Kidney epithelial cell (primary cell): ENCODE data around the gene JADE1. TPM values are rescaled to one million over a fixed set of nuclear protein-coding genes. Genes with fewer than 3 reads are reported as not detected.

Experiments
- DNase-seq: peaks from one replicate; pipeline ENCODE4 v3.0.0-alpha.2; 2010; ENCODE audit warnings: low read depth
- H3K27me3 ChIP-seq: 2 replicates; pipeline ENCODE4 v1.6.0; 2011; ENCODE audit warnings: low read length; ENCODE audit not compliant: control insufficient read depth, insufficient read depth
- H3K36me3 ChIP-seq: 2 replicates; pipeline ENCODE4 v1.5.1; 2011; ENCODE audit warnings: low read length; ENCODE audit not compliant: control insufficient read depth, insufficient read depth
- H3K4me3 ChIP-seq: 2 replicates; pipeline ENCODE4 v1.5.1; 2011; ENCODE audit warnings: low read depth, mild to moderate bottlenecking, control low read depth, low read length
- total RNA-seq: library from RNA; depleted of rRNA; stranded (reverse); fragments of >200 nt; gene quantifications from 2 replicates; pipeline ENCODE4 v1.2.3, GENCODE V29; 2015
- TF ChIP-seq, protein P1 (sequence below): IDR thresholded peaks from 2 replicates; pipeline ENCODE4 v1.5.1; 2011; ENCODE audit warnings: mild to moderate bottlenecking, moderate library complexity, low read length, control low read depth, inconsistent platforms; ENCODE audit not compliant: insufficient read depth, poor library complexity, severe bottlenecking

The JADE1 gene
- total RNA-seq, 1 donor from 2014 or later: 16.1 TPM

DNA sequence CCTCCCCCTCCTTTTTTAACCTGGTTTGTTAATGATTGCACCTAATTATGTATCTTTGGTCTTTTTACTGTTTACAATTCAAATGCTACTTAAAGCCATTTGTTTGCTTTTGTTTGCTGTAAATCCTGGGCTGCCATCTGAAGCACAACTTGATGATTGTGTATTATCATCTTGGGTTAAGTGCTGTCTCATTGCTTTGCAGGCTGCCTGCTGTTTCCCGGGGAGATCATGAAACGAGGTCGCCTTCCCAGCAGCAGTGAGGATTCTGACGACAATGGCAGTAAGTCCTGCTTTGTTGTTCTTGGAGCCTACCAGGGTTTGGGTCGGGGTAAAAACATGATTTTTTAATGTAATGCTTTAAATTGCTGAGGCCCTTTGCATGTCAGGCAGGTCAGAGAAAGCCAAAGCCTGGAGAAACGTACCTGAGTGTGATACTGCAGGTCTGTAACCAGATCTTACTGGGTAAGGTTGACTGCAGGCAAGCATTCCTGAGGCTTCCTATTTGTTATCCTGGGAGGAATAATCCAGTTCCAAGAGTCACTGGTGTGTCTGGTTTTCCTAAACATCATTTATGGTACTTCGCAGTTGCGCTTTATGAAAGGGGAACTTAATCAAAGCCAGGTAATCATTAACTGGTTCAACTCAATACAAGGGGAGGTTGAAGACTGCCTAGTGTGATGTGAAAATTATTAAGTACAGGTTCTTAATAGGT is 22.2 kb downstream of the JADE1 start:
- TF ChIP-seq, protein P1, sequence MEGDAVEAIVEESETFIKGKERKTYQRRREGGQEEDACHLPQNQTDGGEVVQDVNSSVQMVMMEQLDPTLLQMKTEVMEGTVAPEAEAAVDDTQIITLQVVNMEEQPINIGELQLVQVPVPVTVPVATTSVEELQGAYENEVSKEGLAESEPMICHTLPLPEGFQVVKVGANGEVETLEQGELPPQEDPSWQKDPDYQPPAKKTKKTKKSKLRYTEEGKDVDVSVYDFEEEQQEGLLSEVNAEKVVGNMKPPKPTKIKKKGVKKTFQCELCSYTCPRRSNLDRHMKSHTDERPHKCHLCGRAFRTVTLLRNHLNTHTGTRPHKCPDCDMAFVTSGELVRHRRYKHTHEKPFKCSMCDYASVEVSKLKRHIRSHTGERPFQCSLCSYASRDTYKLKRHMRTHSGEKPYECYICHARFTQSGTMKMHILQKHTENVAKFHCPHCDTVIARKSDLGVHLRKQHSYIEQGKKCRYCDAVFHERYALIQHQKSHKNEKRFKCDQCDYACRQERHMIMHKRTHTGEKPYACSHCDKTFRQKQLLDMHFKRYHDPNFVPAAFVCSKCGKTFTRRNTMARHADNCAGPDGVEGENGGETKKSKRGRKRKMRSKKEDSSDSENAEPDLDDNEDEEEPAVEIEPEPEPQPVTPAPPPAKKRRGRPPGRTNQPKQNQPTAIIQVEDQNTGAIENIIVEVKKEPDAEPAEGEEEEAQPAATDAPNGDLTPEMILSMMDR: no peak
- H3K36me3 ChIP-seq: no peaks in the 10 kb centered on the region
- DNase-seq: no peak
- no peaks in the 10 kb centered on the region for H3K27me3 ChIP-seq
- no peak overlapping the region for H3K4me3 ChIP-seq

DNA sequence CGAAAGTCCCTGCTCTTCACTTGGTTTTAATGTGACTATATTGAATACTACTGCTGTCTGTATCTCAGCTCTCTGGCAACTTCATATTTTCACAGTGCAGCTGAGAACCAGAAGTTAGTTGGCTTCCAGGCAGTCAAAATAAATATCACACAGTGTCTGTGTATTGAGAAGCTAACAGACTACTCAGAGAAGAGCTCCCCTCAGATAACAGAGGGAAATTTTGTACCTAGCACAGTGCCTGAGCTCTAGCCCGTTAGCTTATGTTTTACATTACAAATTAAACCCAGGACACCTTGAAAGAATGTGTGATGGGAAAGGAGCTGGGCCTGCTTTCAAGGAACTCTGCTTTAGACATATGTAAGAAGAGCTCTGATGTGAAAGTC is 22.7 kb downstream of the JADE1 start:
- H3K4me3 ChIP-seq: no peak overlapping the region
- TF ChIP-seq, protein P1: no peak
- H3K27me3 ChIP-seq: no peaks in the 10 kb centered on the region
- no peaks in the 10 kb centered on the region for H3K36me3 ChIP-seq
- no peak for DNase-seq

DNA sequence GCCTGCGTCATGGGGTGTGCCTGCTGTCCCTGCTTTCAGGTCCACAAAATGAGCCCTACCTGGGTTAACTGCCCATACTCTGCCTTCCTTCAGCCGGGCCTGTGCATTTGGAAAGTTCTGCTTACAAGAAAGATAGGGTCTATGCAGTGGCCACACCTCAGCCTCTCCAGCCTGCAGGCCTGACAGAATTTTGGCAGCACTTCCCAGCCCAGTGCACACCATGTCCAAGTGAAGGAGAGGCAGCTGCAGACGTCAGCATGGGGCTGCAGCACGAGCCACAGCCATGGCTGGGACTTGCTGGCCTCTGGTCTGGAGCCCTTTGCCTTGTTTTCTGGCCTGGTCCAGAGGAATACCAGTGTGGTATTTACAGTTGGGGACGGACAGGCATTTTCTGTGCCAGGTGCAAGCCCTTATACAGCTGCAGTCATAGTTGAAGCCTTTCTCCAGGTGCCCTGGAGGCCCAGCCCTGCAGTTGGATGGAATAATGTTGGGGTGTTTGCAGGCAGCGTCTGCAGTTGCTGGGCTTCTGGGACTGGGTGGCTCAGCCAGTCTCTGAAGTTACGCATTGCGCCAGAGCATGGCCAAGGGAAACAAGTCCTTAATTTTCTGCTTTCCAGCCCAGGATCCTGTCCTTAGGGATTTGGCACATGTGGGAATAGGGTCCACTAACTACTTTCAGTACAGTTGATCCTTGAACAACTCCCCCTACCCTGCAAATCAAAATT is 26.2 kb downstream of the JADE1 start:
- H3K4me3 ChIP-seq: no peak overlapping the region
- no peak for DNase-seq
- no peaks in the 10 kb centered on the region for H3K27me3 ChIP-seq
- TF ChIP-seq, protein P1: no peak
- H3K36me3 ChIP-seq: no peaks in the 10 kb centered on the region

DNA sequence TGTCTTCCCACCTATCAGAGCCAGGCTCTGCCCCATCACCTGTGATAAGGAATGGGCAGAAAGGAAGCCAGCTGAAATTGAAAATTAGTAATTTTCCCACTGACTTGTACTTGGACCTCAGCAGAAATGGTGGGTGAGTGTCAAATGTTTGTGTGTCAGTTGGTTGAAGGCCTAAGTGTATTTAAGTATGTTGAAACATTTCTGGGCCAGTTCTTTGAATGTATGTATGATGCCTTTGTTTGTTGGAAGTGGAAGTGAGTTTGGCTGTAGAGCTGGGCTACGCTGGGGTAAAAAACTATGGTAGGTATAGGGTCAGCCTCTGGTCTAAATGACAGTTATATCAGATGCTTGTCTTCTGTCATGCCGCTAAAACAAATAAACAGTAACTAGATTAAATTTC is 27.7 kb downstream of the JADE1 start:
- TF ChIP-seq, protein P1: no peak
- Histone ChIP-seq H3K4me3 (no peak overlapping the region), H3K27me3 (no peaks in the 10 kb centered on the region), H3K36me3 (no peaks in the 10 kb centered on the region)
- no peak for DNase-seq

DNA sequence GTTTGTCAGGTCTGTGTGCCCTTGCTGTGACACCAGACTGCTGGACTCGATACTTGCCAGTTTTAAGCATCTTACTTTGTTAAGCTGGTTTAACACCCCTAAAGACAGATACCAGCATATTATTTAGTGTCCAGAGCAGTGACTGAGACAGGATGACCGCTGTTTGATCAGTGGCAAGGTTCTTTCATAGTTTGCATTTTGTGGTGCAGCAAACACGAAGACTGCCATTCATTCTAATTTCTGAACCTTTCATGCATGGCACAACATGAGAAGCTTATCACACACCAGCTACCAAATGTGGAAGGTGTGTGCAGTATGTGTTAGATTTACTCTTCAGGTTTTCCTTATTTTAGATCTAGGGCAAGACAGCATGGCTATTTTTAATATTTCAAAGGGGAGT is 28.2 kb downstream of the JADE1 start:
- Histone ChIP-seq H3K27me3 (no peaks in the 10 kb centered on the region), H3K36me3 (no peaks in the 10 kb centered on the region), H3K4me3 (no peak overlapping the region)
- no peak for DNase-seq
- TF ChIP-seq, protein P1: no peak
